Smooth muscle cell (in vitro differentiated cells): Measurements from ENCODE around the gene TMTC1. TPM values are rescaled to one million over a fixed set of nuclear protein-coding genes. Genes with fewer than 3 reads are reported as not detected.

Source experiments
- DNase-seq: peaks from one replicate; lab custom pipeline; 2025; ENCODE audit not compliant: unreplicated experiment; lab: John Stamatoyannopoulos, UW
- H2AFZ ChIP-seq: fragments of 200-600 bp; sonication (generic); 2 replicates; pipeline ENCODE4 v1.6.0; 2016; ENCODE audit warnings: antibody characterized with exemption, low read depth, mild to moderate bottlenecking
- H3F3A ChIP-seq: fragments of 200-600 bp; sonication (generic); 2 replicates; pipeline ENCODE4 v1.6.0; 2017; ENCODE audit warnings: antibody characterized with exemption, low read depth
- H3K27ac ChIP-seq: fragments of 200-600 bp; sonication (generic); 2 replicates; pipeline ENCODE4 v1.5.1; 2016; ENCODE audit warnings: low read depth, mild to moderate bottlenecking
- H3K27me3 ChIP-seq: fragments of 200-600 bp; sonication (generic); 2 replicates; pipeline ENCODE4 v1.6.1; 2016; ENCODE audit warnings: low read depth, mild to moderate bottlenecking
- H3K36me3 ChIP-seq: fragments of 200-600 bp; sonication (generic); 2 replicates; pipeline ENCODE4 v1.5.1; 2016; ENCODE audit warnings: low read depth
- H3K4me1 ChIP-seq: fragments of 200-600 bp; sonication (generic); 2 replicates; pipeline ENCODE4 v1.5.1; 2016; ENCODE audit warnings: low read depth
- H3K4me2 ChIP-seq: fragments of 200-600 bp; sonication (generic); 2 replicates; pipeline ENCODE4 v1.6.0; 2016; ENCODE audit warnings: mild to moderate bottlenecking
- H3K4me3 ChIP-seq: fragments of 200-600 bp; sonication (generic); 2 replicates; pipeline ENCODE4 v1.5.1; 2016; ENCODE audit warnings: mild to moderate bottlenecking
- H3K79me2 ChIP-seq: fragments of 200-600 bp; sonication (generic); 2 replicates; pipeline ENCODE4 v1.6.0; 2016; ENCODE audit warnings: low read depth, mild to moderate bottlenecking
- H3K9ac ChIP-seq: fragments of 200-600 bp; sonication (generic); 2 replicates; pipeline ENCODE4 v1.6.0; 2016; ENCODE audit warnings: low read depth
- H3K9me3 ChIP-seq: fragments of 200-600 bp; sonication (generic); replicated peaks from 2 replicates; pipeline ENCODE4 v1.5.1; 2016; ENCODE audit warnings: low read depth
- H4K20me1 ChIP-seq: fragments of 200-600 bp; sonication (generic); 2 replicates; pipeline ENCODE4 v1.6.0; 2016; ENCODE audit warnings: low read depth
- CTCF ChIP-seq: fragments of 200-600 bp; sonication (generic); IDR thresholded peaks from 2 replicates; pipeline ENCODE4 v1.5.1; 2017; ENCODE audit warnings: borderline replicate concordance, mild to moderate bottlenecking, antibody characterized with exemption; ENCODE audit not compliant: insufficient read depth, poor library complexity, severe bottlenecking
- polyA plus RNA-seq: library from polyadenylated mRNA; unstranded; fragments of >200 nt; fragmentation: Nextera tagmentation; extraction: Ambion mirVana; gene quantifications from 2 replicates; pipeline ENCODE4 v1.2.1, GENCODE V29; 2016
- total RNA-seq: library from RNA; depleted of rRNA; stranded (reverse); fragments of >200 nt; gene quantifications from 2 replicates; pipeline ENCODE4 v1.2.3, GENCODE V29; 2014

The TMTC1 gene
- total and polyA plus RNA-seq, 2 experiments from 2014 or later: 3.5 to 8.7 TPM

DNA sequence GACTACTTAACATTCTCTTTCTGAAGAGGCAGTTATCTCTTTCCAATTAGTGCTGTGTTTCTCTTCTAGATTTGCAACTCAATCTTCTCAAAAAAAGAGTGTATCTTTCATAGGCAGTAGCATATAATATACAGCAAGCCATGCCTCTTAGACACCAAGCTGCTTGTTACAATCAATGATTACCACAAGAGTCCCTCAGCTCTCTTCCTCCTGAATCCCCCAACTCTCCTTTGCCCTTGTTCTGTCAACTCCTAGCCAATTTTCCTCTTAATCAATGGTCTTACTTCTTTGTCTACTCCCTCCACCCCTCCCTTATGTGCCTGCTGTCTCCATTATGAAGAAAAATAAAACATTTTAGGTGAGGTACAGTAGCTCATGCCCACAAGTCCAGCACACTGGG lies 2.6 kb downstream of the TMTC1 start:
- Histone ChIP-seq H3K4me1 (peaks cover 15% of the 10 kb centered on the region), H3K27me3 (peaks cover 13% of the 10 kb centered on the region), H3K36me3 (peaks cover 5% of the 10 kb centered on the region), H3K9ac (no peak overlapping the region), H4K20me1 (no peaks in the 10 kb centered on the region), H3K27ac (no peak overlapping the region), H3K4me2 (peak overlapping the region; percentile 87), H3K79me2 (peaks cover 11% of the 10 kb centered on the region), H3K9me3 (no peaks in the 10 kb centered on the region), H3K4me3 (peak overlapping the region; percentile 63), H2AFZ (no peak overlapping the region), H3F3A (no peaks in the 10 kb centered on the region)
- no peak for TF ChIP-seq CTCF
- no peak for DNase-seq

- no peaks in the 10 kb centered on the region for H3K9me3 ChIP-seq
- H3K9ac ChIP-seq: no peak overlapping the region
- no peak for TF ChIP-seq CTCF
- no peaks in the 10 kb centered on the region for H3F3A ChIP-seq
- H3K4me1 ChIP-seq: peaks cover 15% of the 10 kb centered on the region
- no peaks in the 10 kb centered on the region for H4K20me1 ChIP-seq
- no peak overlapping the region for H3K4me2 ChIP-seq
- DNase-seq: no peak
- no peak overlapping the region for H3K4me3 ChIP-seq
- peaks cover 11% of the 10 kb centered on the region for H3K79me2 ChIP-seq
- no peak overlapping the region for H3K27ac ChIP-seq
- H3K27me3 ChIP-seq: peaks cover 3% of the 10 kb centered on the region
- H2AFZ ChIP-seq: no peak overlapping the region
- peaks cover 5% of the 10 kb centered on the region for H3K36me3 ChIP-seq
Measured at GRCh38 chr12:29780084-29780483, 3.7 kb downstream of the TMTC1 start.

DNA sequence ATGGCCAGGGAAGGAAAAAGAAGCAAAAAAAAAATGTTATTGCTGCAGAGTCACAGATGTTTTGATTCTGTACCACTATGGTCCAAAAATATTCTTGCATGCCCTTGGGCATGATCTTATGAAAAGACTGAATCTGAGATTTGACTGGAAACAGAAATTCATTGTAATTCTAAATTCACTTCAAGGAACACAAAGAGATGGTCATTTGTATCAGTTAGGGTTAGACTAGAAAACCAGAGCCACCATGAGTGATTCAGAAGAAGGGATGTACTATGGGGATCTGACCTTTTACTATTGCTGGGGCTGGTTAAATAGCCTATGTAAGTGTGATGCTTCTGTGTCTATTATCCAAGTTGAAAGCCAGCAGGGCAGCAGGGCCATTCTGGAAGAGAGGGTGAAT lies 5.2 kb downstream of the TMTC1 start:
- Histone ChIP-seq H3K4me3 (no peak overlapping the region), H3K79me2 (peaks cover 11% of the 10 kb centered on the region), H3K27ac (no peak overlapping the region)

More for the DNA sequence above, 5.2 kb downstream of the TMTC1 start:
- H3K9me3 ChIP-seq: no peaks in the 10 kb centered on the region
- no peak for DNase-seq
- no peak overlapping the region for H3K9ac ChIP-seq
- peaks cover 5% of the 10 kb centered on the region for H3K36me3 ChIP-seq
- no peaks in the 10 kb centered on the region for H4K20me1 ChIP-seq
- H3K4me1 ChIP-seq: peaks cover 11% of the 10 kb centered on the region
- no peaks in the 10 kb centered on the region for H3F3A ChIP-seq
- H3K4me2 ChIP-seq: no peak overlapping the region
- TF ChIP-seq CTCF: no peak
- H2AFZ ChIP-seq: no peak overlapping the region
- no peaks in the 10 kb centered on the region for H3K27me3 ChIP-seq
